HEK293T (cell line): ENCODE results near the gene RNF152.

Experiments used
- BHLHE40 ChIP-seq: fragments of 450-650 bp; IDR thresholded peaks from 2 replicates; pipeline ENCODE4 v1.6.1; 2016; ENCODE audit warnings: mild to moderate bottlenecking, moderate library complexity, borderline replicate concordance
- CTBP1 ChIP-seq: fragments of 450-650 bp; IDR thresholded peaks from 2 replicates; pipeline ENCODE4 v1.6.1; 2016; ENCODE audit warnings: borderline replicate concordance
- ELF4 ChIP-seq: fragments of 450-650 bp; IDR thresholded peaks from 2 replicates; pipeline ENCODE4 v1.6.1; 2017; ENCODE audit warnings: antibody characterized with exemption
- FOXA1 ChIP-seq: fragments of 450-650 bp; IDR thresholded peaks from 2 replicates; pipeline ENCODE4 v1.6.1; 2016; ENCODE audit warnings: mild to moderate bottlenecking
- FOXM1 ChIP-seq: fragments of 450-650 bp; IDR thresholded peaks from 2 replicates; pipeline ENCODE4 v1.6.1; 2017; ENCODE audit warnings: mild to moderate bottlenecking, borderline replicate concordance
- L3MBTL2 ChIP-seq: fragments of 450-650 bp; conservative IDR thresholded peaks from 2 replicates; pipeline ENCODE4 v1.6.1; 2016; ENCODE audit warnings: mild to moderate bottlenecking
- NFRKB ChIP-seq: fragments of 450-650 bp; IDR thresholded peaks from 2 replicates; pipeline ENCODE4 v1.6.1; 2016; ENCODE audit warnings: mild to moderate bottlenecking, moderate library complexity
- SP1 ChIP-seq: fragments of 450-650 bp; IDR thresholded peaks from 2 replicates; pipeline ENCODE4 v1.6.1; 2017
- SUZ12 ChIP-seq: fragments of 450-650 bp; IDR thresholded peaks from 2 replicates; pipeline ENCODE4 v1.6.1; 2016; ENCODE audit warnings: mild to moderate bottlenecking
- ZNF384 ChIP-seq: fragments of 450-650 bp; IDR thresholded peaks from 2 replicates; pipeline ENCODE4 v1.6.1; 2016

DNA sequence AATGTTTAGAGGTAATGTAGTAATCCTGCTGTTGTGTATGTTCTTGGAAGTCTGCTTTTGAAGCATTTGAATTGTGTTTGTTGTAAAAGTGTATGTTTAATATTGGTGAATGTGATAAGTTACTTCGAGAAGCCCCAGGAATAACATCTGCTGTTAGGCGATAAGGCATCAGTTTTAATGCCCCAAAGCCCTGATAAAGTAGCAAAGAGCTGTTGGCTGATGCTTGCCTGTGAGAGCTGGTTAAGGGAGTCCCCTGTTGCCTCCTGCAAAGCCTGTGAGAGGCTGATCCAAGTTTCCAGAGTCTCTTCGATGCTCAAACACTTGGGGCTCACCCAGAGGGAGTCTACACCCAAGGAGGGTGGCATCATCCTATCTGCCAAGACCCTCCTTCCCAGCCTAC lies 110.3 kb downstream of the RNF152 start:
- no peak for TF ChIP-seq BHLHE40
- no peak for TF ChIP-seq SUZ12
- no peak for TF ChIP-seq CTBP1
- TF ChIP-seq ZNF384 = no peak
- no peak for TF ChIP-seq ELF4
- TF ChIP-seq NFRKB = no peak
- TF ChIP-seq FOXM1 = no peak
- TF ChIP-seq SP1 = no peak
- no peak for TF ChIP-seq FOXA1
- no peak for TF ChIP-seq L3MBTL2
